Bronchial epithelial cell (primary cell): ENCODE data around the gene MAP3K7CL. TPM values are rescaled to one million over a fixed set of nuclear protein-coding genes. Genes with fewer than 3 reads are reported as not detected.
A peak's percentile ranks its signal among the peaks of the same experiment; 100 is the strongest.

Source experiments
- DNase-seq: peaks from one replicate; pipeline ENCODE4 v3.0.0-alpha.2; 2010; ENCODE audit warnings: low read depth
- FAIRE-seq: peaks from 2 replicates; lab custom pipeline; 2011; peaks lifted over from hg19 to GRCh38; lab: Jason Lieb, UNC
- H3K27me3 ChIP-seq: 2 replicates; pipeline ENCODE4 v1.5.1; 2011; ENCODE audit warnings: low read length; ENCODE audit not compliant: control insufficient read depth, insufficient read depth
- H3K36me3 ChIP-seq: 2 replicates; pipeline ENCODE4 v1.5.1; 2011; ENCODE audit warnings: low read length; ENCODE audit not compliant: control insufficient read depth, insufficient read depth
- H3K4me3 ChIP-seq: 2 replicates; pipeline ENCODE4 v1.5.1; 2011; ENCODE audit warnings: mild to moderate bottlenecking, low read depth, low read length, control low read depth
- total RNA-seq: library from RNA; depleted of rRNA; stranded (reverse); fragments of >200 nt; gene quantifications from 2 replicates; pipeline ENCODE4 v1.2.1, GENCODE V29; 2014
- TF ChIP-seq, protein P1 (sequence below): IDR thresholded peaks from 2 replicates; pipeline ENCODE4 v1.5.1; 2011; ENCODE audit warnings: mild to moderate bottlenecking, moderate library complexity, low read length, control low read depth, inconsistent platforms; ENCODE audit not compliant: insufficient read depth, severe bottlenecking

The MAP3K7CL gene
- total RNA-seq, 1 donor from 2014 or later: 5.8 TPM

- TF ChIP-seq, protein P1, sequence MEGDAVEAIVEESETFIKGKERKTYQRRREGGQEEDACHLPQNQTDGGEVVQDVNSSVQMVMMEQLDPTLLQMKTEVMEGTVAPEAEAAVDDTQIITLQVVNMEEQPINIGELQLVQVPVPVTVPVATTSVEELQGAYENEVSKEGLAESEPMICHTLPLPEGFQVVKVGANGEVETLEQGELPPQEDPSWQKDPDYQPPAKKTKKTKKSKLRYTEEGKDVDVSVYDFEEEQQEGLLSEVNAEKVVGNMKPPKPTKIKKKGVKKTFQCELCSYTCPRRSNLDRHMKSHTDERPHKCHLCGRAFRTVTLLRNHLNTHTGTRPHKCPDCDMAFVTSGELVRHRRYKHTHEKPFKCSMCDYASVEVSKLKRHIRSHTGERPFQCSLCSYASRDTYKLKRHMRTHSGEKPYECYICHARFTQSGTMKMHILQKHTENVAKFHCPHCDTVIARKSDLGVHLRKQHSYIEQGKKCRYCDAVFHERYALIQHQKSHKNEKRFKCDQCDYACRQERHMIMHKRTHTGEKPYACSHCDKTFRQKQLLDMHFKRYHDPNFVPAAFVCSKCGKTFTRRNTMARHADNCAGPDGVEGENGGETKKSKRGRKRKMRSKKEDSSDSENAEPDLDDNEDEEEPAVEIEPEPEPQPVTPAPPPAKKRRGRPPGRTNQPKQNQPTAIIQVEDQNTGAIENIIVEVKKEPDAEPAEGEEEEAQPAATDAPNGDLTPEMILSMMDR: no peak
- no peaks in the 10 kb centered on the region for H3K36me3 ChIP-seq
- no peaks in the 10 kb centered on the region for H3K27me3 ChIP-seq
- DNase-seq (peak; percentile 87), FAIRE-seq (no peak)
- no peak overlapping the region for H3K4me3 ChIP-seq
These were observed 39.4 kb upstream of the MAP3K7CL start for GRCh38 chr21:29091033-29091432.

- Histone ChIP-seq H3K27me3 (no peaks in the 10 kb centered on the region), H3K4me3 (no peak overlapping the region), H3K36me3 (no peaks in the 10 kb centered on the region)
- FAIRE-seq: no peak
- peak; percentile 23 for DNase-seq
- TF ChIP-seq, protein P1: no peak
These were observed 38.1 kb upstream of the MAP3K7CL start for GRCh38 chr21:29092102-29092959.

DNA sequence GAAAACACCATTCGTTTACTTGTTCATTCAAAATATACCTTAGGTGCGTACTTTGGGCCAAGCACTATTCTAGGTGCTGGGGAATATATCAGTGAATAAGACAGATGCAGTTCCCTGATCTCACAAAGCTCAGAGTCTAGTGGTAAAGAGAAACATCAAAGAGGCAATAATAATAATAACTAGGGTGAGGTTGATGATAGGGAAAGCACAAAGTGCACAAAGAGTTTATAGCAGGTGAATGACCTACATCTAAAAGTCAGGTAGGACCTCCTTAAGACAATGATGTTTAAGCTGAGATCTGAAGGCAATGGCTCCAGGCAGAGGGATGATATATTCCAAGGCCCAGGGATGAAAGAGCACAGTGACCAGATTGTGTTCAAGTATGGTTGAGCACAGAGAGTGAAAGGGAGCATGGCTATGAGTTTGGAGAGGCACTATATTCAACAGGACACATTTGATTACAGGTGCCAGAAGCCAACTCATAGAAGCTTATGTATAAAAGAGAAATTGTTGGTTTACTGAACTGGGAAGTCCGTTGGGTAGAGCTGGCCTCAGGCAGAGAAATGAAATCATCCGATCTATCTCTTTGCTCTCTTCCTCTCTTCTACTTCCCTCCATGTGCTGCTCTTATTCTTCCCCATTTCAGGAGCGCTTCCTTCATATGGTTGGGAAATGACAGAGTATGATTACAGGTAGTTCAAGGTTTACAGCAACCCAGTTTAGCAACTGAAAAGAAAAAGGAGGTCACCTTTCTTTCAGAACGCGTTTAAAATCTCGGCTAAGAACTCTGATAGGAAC is 34.0 kb upstream of the MAP3K7CL start:
- TF ChIP-seq, protein P1: no peak
- DNase-seq (no peak), FAIRE-seq (no peak)
- Histone ChIP-seq H3K36me3 (no peaks in the 10 kb centered on the region), H3K27me3 (no peaks in the 10 kb centered on the region), H3K4me3 (no peak overlapping the region)

DNA sequence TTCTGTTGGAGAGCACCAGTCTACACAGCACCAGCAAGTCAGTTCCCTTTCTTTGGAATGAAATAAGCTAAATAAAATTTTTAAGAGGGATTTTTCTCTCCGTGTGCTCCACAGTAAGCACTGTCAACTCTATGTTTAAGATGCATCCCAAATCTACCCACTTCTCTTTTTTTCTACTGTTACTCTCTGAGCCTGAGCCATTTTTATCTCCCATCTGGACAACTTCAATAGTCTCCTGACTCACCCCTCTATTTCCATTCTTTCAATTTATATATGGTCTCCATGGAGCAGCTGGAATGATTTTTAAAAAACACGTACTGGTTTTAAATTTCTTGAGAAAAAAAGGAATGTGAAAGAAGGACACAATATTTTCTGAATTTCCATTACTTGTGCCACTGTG is 32.3 kb upstream of the MAP3K7CL start:
- FAIRE-seq (no peak), DNase-seq (no peak)
- TF ChIP-seq, protein P1: no peak
- Histone ChIP-seq H3K4me3 (no peak overlapping the region), H3K36me3 (no peaks in the 10 kb centered on the region), H3K27me3 (no peaks in the 10 kb centered on the region)

DNA sequence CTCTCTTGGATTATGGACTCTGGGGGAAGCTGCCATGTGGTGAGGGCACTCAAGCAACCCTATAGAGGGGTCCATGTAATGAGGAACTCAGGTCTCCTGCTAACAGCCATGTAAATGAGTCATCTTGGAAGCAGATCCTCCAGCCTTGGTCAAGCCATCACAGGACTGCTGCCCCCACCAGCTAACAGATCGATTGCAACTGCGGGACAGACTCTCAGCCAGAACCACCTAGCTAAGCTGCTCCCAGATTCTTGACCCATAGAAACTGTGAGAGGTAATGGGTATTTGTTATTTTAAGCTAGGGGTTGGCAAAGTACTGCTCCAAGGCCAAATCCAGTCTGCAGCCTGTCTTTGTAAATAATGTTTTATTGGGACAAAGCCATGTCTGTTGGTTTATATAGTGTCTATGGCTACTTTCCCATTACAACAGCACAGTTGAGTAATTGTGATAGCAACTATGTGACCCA is 27.6 kb upstream of the MAP3K7CL start:
- no peak for FAIRE-seq
- TF ChIP-seq, protein P1: no peak
- Histone ChIP-seq H3K36me3 (no peaks in the 10 kb centered on the region), H3K4me3 (no peak overlapping the region), H3K27me3 (no peaks in the 10 kb centered on the region)
- no peak for DNase-seq
